Adipose tissue (tissue), 3 donors: Measurements from ENCODE around the gene RHOT1. TPM values are rescaled to one million over a fixed set of nuclear protein-coding genes. Genes with fewer than 3 reads are reported as not detected.

ENCODE experiments used
- polyA plus RNA-seq, 3 donors: library from polyadenylated mRNA; stranded (reverse); fragments of 200-250 nt; gene quantifications; one replicate each; pipeline ENCODE4 v1.2.3, GENCODE V29; 2013
- donor health status: healthy with polysubstance abuse.
- donor health status: Bipolar disorder and iron deficiency.
- donor health status: healthy.

RHOT1 gene
- polyA plus RNA-seq, 3 donors, result 13.7 to 35.5 (median 25.1) TPM

Other genes starting within 250 kb of the RHOT1 start
- 10 to 100 TPM; 13.3 to 38.8 (median 22.7) TPM for gene UTP6, start 240.8 kb upstream of the RHOT1 start, polyA plus RNA-seq
- gene SUZ12, start 205.5 kb upstream of the RHOT1 start, polyA plus RNA-seq, result 1 to 10 TPM; 5.3 to 9.6 (median 8.9) TPM
- 1 to 10 TPM; 3.1 to 9.4 (median 4.7) TPM for gene LRRC37B, start 135.1 kb upstream of the RHOT1 start, polyA plus RNA-seq
- gene RHBDL3, start 123.3 kb downstream of the RHOT1 start, polyA plus RNA-seq, result under 1 TPM; 0.08 to 0.79 (median 0.21) TPM
- 1 to 10 TPM; 6.4 to 6.8 (median 6.7) TPM for gene C17orf75, start 199.7 kb downstream of the RHOT1 start, polyA plus RNA-seq
- 10 to 100 TPM; 40.3 to 85.6 (median 56.7) TPM for gene ZNF207, start 207.7 kb downstream of the RHOT1 start, polyA plus RNA-seq